ENCODE data around the gene ENTPD6.

- TF ChIP-seq ARNTL (CRISPR knock-in tag; IDR thresholded peaks at IDR 0.05; ENCODE audit: borderline replicate concordance, low read depth) (no peak), TOX (CRISPR knock-in tag; IDR thresholded peaks at IDR 0.05; ENCODE audit: borderline replicate concordance) (no peak), ZFP30 (CRISPR knock-in tag; IDR thresholded peaks at IDR 0.05) (no peak), RARB (CRISPR knock-in tag; IDR thresholded peaks at IDR 0.05) (no peak), ZNF70 (CRISPR knock-in tag; IDR thresholded peaks at IDR 0.05) (no peak), ISL1 (CRISPR knock-in tag; IDR thresholded peaks at IDR 0.05) (no peak), GLIS3 (CRISPR knock-in tag; IDR thresholded peaks at IDR 0.05) (no peak), ESRRG (CRISPR knock-in tag; IDR thresholded peaks at IDR 0.05) (no peak)
Measured at GRCh38 chr20:25187220-25187619, 8.3 kb upstream of the ENTPD6 start.
